GM12873 (cell line): ENCODE results near the gene MYO5C.
A peak's percentile ranks its signal among the peaks of the same experiment; 100 is the strongest.

Experiments used
- CTCF ChIP-seq: IDR thresholded peaks from 2 replicates; pipeline ENCODE4 v1.5.1; 2012; ENCODE audit warnings: low read depth, mild to moderate bottlenecking, moderate library complexity, low read length, control low read depth; ENCODE audit not compliant: insufficient read depth; ENCODE audit errors: missing control alignments

MYO5C gene

GRCh38 chr15:52179278-52180195 is 116.1 kb downstream of the MYO5C start:
- no peak for TF ChIP-seq CTCF

GRCh38 chr15:52178765-52179164 is 116.8 kb downstream of the MYO5C start:
- no peak for TF ChIP-seq CTCF

GRCh38 chr15:52172869-52173268 is 122.7 kb downstream of the MYO5C start:
- no peak for TF ChIP-seq CTCF

- TF ChIP-seq CTCF = no peak
Measured at GRCh38 chr15:52171807-52172206, 123.8 kb downstream of the MYO5C start.

- peak; percentile 43 for TF ChIP-seq CTCF
Measured at GRCh38 chr15:52171386-52171785, 124.2 kb downstream of the MYO5C start.

GRCh38 chr15:52164631-52165265 is 130.9 kb downstream of the MYO5C start:
- no peak for TF ChIP-seq CTCF
